ENCODE data around the gene TTC7B. TPM values are rescaled to one million over a fixed set of nuclear protein-coding genes. Genes with fewer than 3 reads are reported as not detected.

The TTC7B gene
- total and polyA plus RNA-seq, 2 of the 13 experiments (the other 11 are each of a cell fraction or from before 2014, with no cell fraction given), result 1.3 to 3.2 TPM

DNA sequence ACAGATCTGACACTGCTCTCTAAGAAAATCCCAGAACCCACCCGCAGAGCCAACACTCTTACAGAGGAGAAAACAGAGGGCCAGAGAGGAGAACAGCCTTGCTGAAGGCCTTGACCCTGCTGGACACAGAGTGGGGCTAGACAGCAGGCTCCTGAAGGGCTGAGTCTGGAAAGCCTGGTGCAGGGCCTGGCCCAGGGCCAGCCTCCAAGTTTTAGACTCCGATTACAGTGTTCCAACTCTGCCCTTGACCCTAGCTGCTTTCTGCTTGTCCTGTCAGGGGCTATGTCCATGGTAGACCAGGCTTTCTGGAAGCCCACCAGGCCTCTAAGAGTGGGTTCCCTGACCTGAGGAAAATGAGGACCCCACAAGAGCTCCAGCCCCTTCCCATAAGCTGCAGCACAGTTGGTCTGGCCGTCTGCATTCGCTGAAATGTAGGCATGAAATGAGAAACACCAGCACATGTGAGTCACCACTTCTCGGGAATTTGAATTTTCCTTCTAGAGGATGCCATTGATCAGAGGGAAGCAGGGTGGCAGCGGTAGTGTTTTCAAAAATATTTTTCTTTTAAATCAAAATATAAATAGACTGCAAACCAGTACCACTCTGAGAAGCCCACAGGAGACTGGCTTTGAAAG lies 265.0 kb downstream of the TTC7B start (continued):
- TF ChIP-seq, protein P1, sequence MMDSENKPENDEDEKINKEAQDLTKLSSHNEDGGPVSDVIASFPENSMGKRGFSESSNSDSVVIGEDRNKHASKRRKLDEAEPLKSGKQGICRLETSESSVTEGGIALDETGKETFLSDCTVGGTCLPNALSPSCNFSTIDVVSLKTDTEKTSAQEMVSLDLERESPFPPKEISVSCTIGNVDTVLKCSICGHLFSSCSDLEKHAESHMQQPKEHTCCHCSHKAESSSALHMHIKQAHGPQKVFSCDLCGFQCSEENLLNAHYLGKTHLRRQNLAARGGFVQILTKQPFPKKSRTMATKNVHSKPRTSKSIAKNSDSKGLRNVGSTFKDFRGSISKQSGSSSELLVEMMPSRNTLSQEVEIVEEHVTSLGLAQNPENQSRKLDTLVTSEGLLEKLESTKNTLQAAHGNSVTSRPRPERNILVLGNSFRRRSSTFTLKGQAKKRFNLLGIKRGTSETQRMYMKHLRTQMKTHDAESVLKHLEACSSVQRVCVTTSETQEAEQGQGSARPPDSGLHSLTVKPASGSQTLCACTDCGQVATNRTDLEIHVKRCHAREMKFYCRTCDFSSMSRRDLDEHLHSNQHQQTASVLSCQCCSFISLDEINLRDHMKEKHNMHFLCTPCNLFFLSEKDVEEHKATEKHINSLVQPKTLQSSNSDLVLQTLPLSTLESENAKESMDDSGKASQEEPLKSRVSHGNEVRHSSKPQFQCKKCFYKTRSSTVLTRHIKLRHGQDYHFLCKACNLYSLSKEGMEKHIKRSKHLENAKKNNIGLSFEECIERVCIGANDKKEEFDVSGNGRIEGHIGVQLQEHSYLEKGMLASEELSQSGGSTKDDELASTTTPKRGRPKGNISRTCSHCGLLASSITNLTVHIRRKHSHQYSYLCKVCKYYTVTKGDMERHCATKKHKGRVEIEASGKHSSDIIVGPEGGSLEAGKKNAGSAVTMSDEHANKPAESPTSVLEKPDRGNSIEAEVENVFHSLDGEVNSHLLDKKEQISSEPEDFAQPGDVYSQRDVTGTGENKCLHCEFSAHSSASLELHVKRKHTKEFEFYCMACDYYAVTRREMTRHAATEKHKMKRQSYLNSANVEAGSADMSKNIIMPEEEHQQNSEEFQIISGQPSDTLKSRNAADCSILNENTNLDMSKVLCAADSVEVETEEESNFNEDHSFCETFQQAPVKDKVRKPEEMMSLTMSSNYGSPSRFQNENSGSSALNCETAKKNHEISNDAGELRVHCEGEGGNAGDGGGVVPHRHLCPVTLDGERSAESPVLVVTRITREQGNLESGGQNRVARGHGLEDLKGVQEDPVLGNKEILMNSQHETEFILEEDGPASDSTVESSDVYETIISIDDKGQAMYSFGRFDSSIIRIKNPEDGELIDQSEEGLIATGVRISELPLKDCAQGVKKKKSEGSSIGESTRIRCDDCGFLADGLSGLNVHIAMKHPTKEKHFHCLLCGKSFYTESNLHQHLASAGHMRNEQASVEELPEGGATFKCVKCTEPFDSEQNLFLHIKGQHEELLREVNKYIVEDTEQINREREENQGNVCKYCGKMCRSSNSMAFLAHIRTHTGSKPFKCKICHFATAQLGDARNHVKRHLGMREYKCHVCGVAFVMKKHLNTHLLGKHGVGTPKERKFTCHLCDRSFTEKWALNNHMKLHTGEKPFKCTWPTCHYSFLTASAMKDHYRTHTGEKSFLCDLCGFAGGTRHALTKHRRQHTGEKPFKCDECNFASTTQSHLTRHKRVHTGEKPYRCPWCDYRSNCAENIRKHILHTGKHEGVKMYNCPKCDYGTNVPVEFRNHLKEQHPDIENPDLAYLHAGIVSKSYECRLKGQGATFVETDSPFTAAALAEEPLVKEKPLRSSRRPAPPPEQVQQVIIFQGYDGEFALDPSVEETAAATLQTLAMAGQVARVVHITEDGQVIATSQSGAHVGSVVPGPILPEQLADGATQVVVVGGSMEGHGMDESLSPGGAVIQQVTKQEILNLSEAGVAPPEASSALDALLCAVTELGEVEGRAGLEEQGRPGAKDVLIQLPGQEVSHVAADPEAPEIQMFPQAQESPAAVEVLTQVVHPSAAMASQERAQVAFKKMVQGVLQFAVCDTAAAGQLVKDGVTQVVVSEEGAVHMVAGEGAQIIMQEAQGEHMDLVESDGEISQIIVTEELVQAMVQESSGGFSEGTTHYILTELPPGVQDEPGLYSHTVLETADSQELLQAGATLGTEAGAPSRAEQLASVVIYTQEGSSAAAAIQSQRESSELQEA (CRISPR knock-in tag; IDR thresholded peaks at IDR 0.05; ENCODE audit: not compliant biosample characterization), result no peak
- TF ChIP-seq ZNF570 (CRISPR knock-in tag; IDR thresholded peaks at IDR 0.05; ENCODE audit: borderline replicate concordance) (no peak), TEAD2 (CRISPR knock-in tag; IDR thresholded peaks at IDR 0.05) (no peak), ATM (IDR thresholded peaks at IDR 0.05; ENCODE audit: borderline replicate concordance) (no peak), ZNF501 (CRISPR knock-in tag; IDR thresholded peaks at IDR 0.05) (no peak), TBL1XR1 (IDR thresholded peaks at IDR 0.05; ENCODE audit: borderline replicate concordance, low read length, partially characterized antibody) (no peak), HCFC1 (IDR thresholded peaks at IDR 0.05; ENCODE audit: low read depth, low read length) (no peak), BHLHE40 (IDR thresholded peaks at IDR 0.05; ENCODE audit: low read length) (no peak), ZNF558 (CRISPR knock-in tag; IDR thresholded peaks at IDR 0.05; ENCODE audit: borderline replicate concordance) (no peak), ZNF75D (CRISPR knock-in tag; IDR thresholded peaks at IDR 0.05; ENCODE audit: borderline replicate concordance) (no peak)
- TF ChIP-seq, protein P2, sequence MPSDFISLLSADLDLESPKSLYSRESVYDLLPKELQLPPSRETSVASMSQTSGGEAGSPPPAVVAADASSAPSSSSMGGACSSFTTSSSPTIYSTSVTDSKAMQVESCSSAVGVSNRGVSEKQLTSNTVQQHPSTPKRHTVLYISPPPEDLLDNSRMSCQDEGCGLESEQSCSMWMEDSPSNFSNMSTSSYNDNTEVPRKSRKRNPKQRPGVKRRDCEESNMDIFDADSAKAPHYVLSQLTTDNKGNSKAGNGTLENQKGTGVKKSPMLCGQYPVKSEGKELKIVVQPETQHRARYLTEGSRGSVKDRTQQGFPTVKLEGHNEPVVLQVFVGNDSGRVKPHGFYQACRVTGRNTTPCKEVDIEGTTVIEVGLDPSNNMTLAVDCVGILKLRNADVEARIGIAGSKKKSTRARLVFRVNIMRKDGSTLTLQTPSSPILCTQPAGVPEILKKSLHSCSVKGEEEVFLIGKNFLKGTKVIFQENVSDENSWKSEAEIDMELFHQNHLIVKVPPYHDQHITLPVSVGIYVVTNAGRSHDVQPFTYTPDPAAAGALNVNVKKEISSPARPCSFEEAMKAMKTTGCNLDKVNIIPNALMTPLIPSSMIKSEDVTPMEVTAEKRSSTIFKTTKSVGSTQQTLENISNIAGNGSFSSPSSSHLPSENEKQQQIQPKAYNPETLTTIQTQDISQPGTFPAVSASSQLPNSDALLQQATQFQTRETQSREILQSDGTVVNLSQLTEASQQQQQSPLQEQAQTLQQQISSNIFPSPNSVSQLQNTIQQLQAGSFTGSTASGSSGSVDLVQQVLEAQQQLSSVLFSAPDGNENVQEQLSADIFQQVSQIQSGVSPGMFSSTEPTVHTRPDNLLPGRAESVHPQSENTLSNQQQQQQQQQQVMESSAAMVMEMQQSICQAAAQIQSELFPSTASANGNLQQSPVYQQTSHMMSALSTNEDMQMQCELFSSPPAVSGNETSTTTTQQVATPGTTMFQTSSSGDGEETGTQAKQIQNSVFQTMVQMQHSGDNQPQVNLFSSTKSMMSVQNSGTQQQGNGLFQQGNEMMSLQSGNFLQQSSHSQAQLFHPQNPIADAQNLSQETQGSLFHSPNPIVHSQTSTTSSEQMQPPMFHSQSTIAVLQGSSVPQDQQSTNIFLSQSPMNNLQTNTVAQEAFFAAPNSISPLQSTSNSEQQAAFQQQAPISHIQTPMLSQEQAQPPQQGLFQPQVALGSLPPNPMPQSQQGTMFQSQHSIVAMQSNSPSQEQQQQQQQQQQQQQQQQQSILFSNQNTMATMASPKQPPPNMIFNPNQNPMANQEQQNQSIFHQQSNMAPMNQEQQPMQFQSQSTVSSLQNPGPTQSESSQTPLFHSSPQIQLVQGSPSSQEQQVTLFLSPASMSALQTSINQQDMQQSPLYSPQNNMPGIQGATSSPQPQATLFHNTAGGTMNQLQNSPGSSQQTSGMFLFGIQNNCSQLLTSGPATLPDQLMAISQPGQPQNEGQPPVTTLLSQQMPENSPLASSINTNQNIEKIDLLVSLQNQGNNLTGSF (CRISPR knock-in tag; IDR thresholded peaks at IDR 0.05), result no peak
- TF ChIP-seq, protein P3, sequence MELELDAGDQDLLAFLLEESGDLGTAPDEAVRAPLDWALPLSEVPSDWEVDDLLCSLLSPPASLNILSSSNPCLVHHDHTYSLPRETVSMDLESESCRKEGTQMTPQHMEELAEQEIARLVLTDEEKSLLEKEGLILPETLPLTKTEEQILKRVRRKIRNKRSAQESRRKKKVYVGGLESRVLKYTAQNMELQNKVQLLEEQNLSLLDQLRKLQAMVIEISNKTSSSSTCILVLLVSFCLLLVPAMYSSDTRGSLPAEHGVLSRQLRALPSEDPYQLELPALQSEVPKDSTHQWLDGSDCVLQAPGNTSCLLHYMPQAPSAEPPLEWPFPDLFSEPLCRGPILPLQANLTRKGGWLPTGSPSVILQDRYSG (CRISPR knock-in tag; IDR thresholded peaks at IDR 0.05), result no peak
- TF ChIP-seq, protein P4, sequence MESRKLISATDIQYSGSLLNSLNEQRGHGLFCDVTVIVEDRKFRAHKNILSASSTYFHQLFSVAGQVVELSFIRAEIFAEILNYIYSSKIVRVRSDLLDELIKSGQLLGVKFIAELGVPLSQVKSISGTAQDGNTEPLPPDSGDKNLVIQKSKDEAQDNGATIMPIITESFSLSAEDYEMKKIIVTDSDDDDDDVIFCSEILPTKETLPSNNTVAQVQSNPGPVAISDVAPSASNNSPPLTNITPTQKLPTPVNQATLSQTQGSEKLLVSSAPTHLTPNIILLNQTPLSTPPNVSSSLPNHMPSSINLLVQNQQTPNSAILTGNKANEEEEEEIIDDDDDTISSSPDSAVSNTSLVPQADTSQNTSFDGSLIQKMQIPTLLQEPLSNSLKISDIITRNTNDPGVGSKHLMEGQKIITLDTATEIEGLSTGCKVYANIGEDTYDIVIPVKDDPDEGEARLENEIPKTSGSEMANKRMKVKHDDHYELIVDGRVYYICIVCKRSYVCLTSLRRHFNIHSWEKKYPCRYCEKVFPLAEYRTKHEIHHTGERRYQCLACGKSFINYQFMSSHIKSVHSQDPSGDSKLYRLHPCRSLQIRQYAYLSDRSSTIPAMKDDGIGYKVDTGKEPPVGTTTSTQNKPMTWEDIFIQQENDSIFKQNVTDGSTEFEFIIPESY (CRISPR knock-in tag; IDR thresholded peaks at IDR 0.05), result no peak
